PC-9 (cell line): ENCODE data around the gene BMAL2.

Source experiments
- CTCF ChIP-seq: fragments of 200-600 bp; sonication (generic); conservative IDR thresholded peaks from 2 replicates; pipeline ENCODE4 v1.6.1; 2017; ENCODE audit warnings: mixed run types, antibody characterized with exemption, mild to moderate bottlenecking, moderate library complexity
- EZH2 ChIP-seq: fragments of 200-600 bp; sonication (generic); IDR thresholded peaks from 2 replicates; pipeline ENCODE4 v1.8.0; 2017; ENCODE audit warnings: antibody characterized with exemption, low read depth

DNA sequence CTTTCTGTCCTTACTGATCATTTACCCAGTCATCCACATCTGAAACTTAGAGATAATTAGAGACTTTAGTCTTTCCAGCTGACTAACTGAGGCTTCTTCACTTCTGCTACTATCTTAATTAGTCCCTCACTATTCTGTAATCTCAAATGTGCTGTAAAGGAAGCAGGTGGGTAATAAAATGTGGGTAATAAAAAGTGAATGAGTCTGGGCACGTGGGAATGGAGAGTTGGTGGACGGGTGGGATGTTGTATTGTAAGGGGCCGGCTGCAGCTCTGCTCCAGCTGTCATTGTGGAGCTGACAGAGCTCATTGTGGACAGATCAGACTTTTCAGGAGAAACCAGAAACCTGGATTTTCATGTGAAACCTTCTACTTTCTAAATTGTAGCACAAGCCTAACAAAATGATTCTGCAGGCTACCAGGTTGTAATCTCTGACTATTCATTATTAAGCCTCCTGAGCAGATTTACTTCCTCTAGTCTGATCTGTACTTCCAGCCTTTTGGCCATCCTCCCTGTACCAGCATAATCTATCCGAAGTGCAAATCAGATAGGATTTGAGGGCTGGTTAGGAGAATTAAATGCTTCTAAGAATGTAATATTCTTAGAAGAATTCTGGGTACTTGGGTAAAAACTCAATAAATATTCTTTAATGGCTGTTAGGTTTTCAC is 42.0 kb upstream of the BMAL2 start:
- TF ChIP-seq CTCF = no peak
- no peak for TF ChIP-seq EZH2
